Cardiac septum (tissue), 1 donor: ENCODE data around the gene TAF1D. TPM values are rescaled to one million over a fixed set of nuclear protein-coding genes. Genes with fewer than 3 reads are reported as not detected.
"Not testable (repeated sequence)": the region's sequence is repeated elsewhere in the genome, so short reads cannot be mapped to it uniquely, and the experiment has no call there.

Experiments
- DNase-seq: peaks from one replicate; pipeline ENCODE4 v3.0.0-alpha.2; 2020; ENCODE audit warnings: low spot score
- intact Hi-C: fragments of 100-400 bp; cut with DNase I; formaldehyde crosslinking; loops from one replicate; pipeline ENCODE4 v1.14.0; 2022
- long read RNA-seq: library from polyadenylated mRNA; unstranded; transcript quantifications from one replicate; pipeline ENCODE4 v2.0.0, GENCODE V29; 2021
- total RNA-seq: library from RNA; stranded (reverse); fragmentation: NEBNext Ultra II Directional; extraction: Animal tissue kit (Norgen Biotek cat#: 25700); gene quantifications from one replicate; pipeline ENCODE4 v1.2.1, GENCODE V29; 2021
- donor health status: DM: no; HTN: no; CAD: no.

The TAF1D gene
- 41.1 TPM for total RNA-seq
- long read RNA-seq, partial matches to known transcripts: 4 of 15 reads
- long read RNA-seq, other reads (novel, unspliced or antisense): 6 of 15 reads

GRCh38 chr11:93741094-93741881 is at the start of gene TAF1D, which contains the start of gene C11orf54:
Gene TAF1D (minus strand): TSS chr11:93741495. CDS start chr11:93739304, 2,191 bp downstream.
Gene C11orf54 (plus strand): TSS chr11:93741672. CDS start chr11:93747394, 5,722 bp downstream.
- peak; percentile 98 for DNase-seq
- intact Hi-C loops: loop anchor here (2.0 kb wide), 1 partner anchor 44 kb away; the partner anchor contains the start of gene MED17

GRCh38 chr11:93784935-93785360 is 43.7 kb upstream of the TAF1D start:
- DNase-seq: no peak
- intact Hi-C loops: loop anchor here (2.0 to 10.0 kb wide), 2 partner anchors 44 to 120 kb away; partner anchors contain the start of genes C11orf54, CEP295 and TAF1D

GRCh38 chr11:93784145-93784934 is 43.0 kb upstream of the TAF1D start, which contains the start of gene MED17:
Gene MED17 (plus strand): TSS chr11:93784282. CDS start chr11:93784514, 232 bp downstream.
- intact Hi-C loops: loop anchor here (2.0 to 10.0 kb wide), 2 partner anchors 44 to 120 kb away; partner anchors contain the start of genes C11orf54, CEP295 and TAF1D
- DNase-seq: peak; percentile 97

GRCh38 chr11:93783765-93784144 is 42.5 kb upstream of the TAF1D start:
- no peak for DNase-seq

GRCh38 chr11:93783362-93783761 is 42.1 kb upstream of the TAF1D start:
- intact Hi-C loops: loop anchor here (10.0 kb wide), 1 partner anchor 119 kb away; the partner anchor contains the start of gene CEP295
- no peak for DNase-seq

More at GRCh38 chr11:93783765-93784144, 42.5 kb upstream of the TAF1D start:
- intact Hi-C loops: loop anchor here (2.0 to 10.0 kb wide), 2 partner anchors 43 to 119 kb away; partner anchors contain the start of genes C11orf54, CEP295 and TAF1D

GRCh38 chr11:93775289-93775688 is 34.0 kb upstream of the TAF1D start:
- intact Hi-C loops: no loop called here
- DNase-seq: no peak

- DNase-seq, intact Hi-C loops: not testable (repeated sequence)
Measured at GRCh38 chr11:93774560-93774959, 33.3 kb upstream of the TAF1D start.

GRCh38 chr11:93773601-93774200 is 32.4 kb upstream of the TAF1D start:
- intact Hi-C loops: no loop called here
- no peak for DNase-seq

GRCh38 chr11:93773045-93773477 is 31.8 kb upstream of the TAF1D start:
- intact Hi-C loops: no loop called here
- no peak for DNase-seq

GRCh38 chr11:93772123-93772522 is 30.8 kb upstream of the TAF1D start:
- DNase-seq: no peak
- intact Hi-C loops: no loop called here

GRCh38 chr11:93770160-93770559 is 28.9 kb upstream of the TAF1D start:
- no peak for DNase-seq
- intact Hi-C loops: no loop called here

- intact Hi-C loops: no loop called here
- no peak for DNase-seq
Measured at GRCh38 chr11:93767018-93767417, 25.7 kb upstream of the TAF1D start.

GRCh38 chr11:93766504-93766903 is 25.2 kb upstream of the TAF1D start:
- intact Hi-C loops: no loop called here
- DNase-seq: no peak

- intact Hi-C loops: no loop called here
- DNase-seq: no peak
Measured at GRCh38 chr11:93765551-93765950, 24.3 kb upstream of the TAF1D start.

GRCh38 chr11:93761910-93762309 is 20.6 kb upstream of the TAF1D start:
- intact Hi-C loops: no loop called here
- DNase-seq: no peak

- intact Hi-C loops: not testable (repeated sequence)
Measured at GRCh38 chr11:93759123-93759522, 17.8 kb upstream of the TAF1D start.

GRCh38 chr11:93757924-93758865 is 16.9 kb upstream of the TAF1D start:
- intact Hi-C loops: no loop called here
- DNase-seq: no peak

More at GRCh38 chr11:93759123-93759522, 17.8 kb upstream of the TAF1D start:
- DNase-seq: not testable (repeated sequence)

- intact Hi-C loops: no loop called here
Measured at GRCh38 chr11:93757301-93757700, 16.0 kb upstream of the TAF1D start.

More at GRCh38 chr11:93757301-93757700, 16.0 kb upstream of the TAF1D start:
- DNase-seq: no peak
